Parathyroid adenoma (tissue), 2 donors: Measurements from ENCODE around the gene ZNF717.
"Not testable (repeated sequence)": the region's sequence is repeated elsewhere in the genome, so short reads cannot be mapped to it uniquely, and the experiment has no call there.

ENCODE experiments used
- H2AFZ ChIP-seq: fragments of 300-600 bp; sonication (generic); one replicate; pipeline ENCODE4 v1.7.0; 2017; ENCODE audit warnings: antibody characterized with exemption, mild to moderate bottlenecking
- H3K27ac ChIP-seq: fragments of 300-600 bp; sonication (generic); one replicate; pipeline ENCODE4 v1.7.0; 2017
- H3K27me3 ChIP-seq: fragments of 300-600 bp; sonication (generic); one replicate; pipeline ENCODE4 v1.7.0; 2017; ENCODE audit warnings: low read length; ENCODE audit not compliant: control insufficient read depth, insufficient read depth
- H3K36me3 ChIP-seq: fragments of 300-600 bp; sonication (generic); one replicate; pipeline ENCODE4 v1.7.0; 2017; ENCODE audit warnings: low read length; ENCODE audit not compliant: control insufficient read depth, insufficient read depth
- H3K4me1 ChIP-seq: fragments of 300-600 bp; sonication (generic); one replicate; pipeline ENCODE4 v1.7.0; 2017; ENCODE audit warnings: control low read depth
- H3K4me2 ChIP-seq: fragments of 300-600 bp; sonication (generic); one replicate; pipeline ENCODE4 v1.7.0; 2017; ENCODE audit warnings: low read length
- H3K4me3 ChIP-seq: fragments of 300-600 bp; sonication (generic); one replicate; pipeline ENCODE4 v1.7.0; 2017; ENCODE audit warnings: low read depth, low read length
- H3K79me2 ChIP-seq: fragments of 300-600 bp; sonication (generic); one replicate; pipeline ENCODE4 v1.7.0; 2017; ENCODE audit warnings: control low read depth
- H3K9ac ChIP-seq: fragments of 300-600 bp; sonication (generic); one replicate; pipeline ENCODE4 v1.7.0; 2017; ENCODE audit warnings: mild to moderate bottlenecking
- H3K9me3 ChIP-seq: fragments of 300-600 bp; sonication (generic); one replicate; pipeline ENCODE4 v1.7.0; 2017; ENCODE audit warnings: low read length; ENCODE audit not compliant: control insufficient read depth
- CTCF ChIP-seq: fragments of 300-600 bp; sonication (generic); IDR thresholded peaks from one replicate; pipeline ENCODE4 v1.7.0; 2017; ENCODE audit warnings: antibody characterized with exemption, mild to moderate bottlenecking
- donor health status: primary hyperparathyroidism.

ZNF717 gene

DNA sequence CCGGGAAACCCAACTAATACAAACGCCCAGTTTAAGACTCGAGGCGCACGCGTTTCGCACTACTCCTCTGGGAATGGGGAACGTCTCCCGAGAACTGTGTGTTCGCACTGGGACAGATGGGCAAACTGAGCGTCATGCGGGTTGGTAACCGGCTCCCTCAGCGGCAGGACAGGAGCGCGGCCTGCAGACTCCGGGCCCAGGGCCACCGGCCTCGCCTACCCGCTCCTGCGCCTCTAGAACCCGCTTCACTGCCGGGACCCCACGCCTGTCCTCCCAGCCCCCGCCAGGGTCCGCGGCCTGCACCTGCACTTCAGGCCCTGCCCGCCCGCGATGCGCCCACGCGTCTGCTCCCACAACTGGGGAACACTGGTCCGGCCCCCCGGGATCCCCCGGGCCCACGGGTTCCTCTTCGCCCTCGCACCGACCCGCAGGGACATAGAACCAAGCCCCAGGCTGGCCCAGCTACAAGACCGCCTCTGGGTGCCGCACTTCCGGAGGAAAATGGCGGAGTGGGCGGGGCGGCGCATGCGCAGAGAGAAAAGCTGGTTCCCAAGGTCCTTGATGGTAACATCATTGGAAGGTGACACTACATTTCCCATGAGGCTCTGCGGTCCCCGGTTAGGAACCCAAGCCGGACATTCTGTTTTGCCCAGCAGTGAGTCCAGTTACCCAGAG is at the start of gene ZNF717:
Gene ZNF717 (minus strand): TSS at position 469 of the 675 bp plus-strand sequence. CDS start 2,187 bp downstream, outside the sequence.
- H3K9ac ChIP-seq, result peak within 1 kb of the TSS; percentile 53
- not testable (repeated sequence) for H3K79me2 ChIP-seq, H3K36me3 ChIP-seq, H3K4me1 ChIP-seq, H3K9me3 ChIP-seq, H3K27me3 ChIP-seq
- H3K27ac ChIP-seq, result peak within 1 kb of the TSS; percentile 57
- peak; percentile 11 for TF ChIP-seq CTCF
- peak within 1 kb of the TSS; percentile 87 for H3K4me2 ChIP-seq
- H2AFZ ChIP-seq, result peak within 1 kb of the TSS; percentile 93
- H3K4me3 ChIP-seq, result peak within 1 kb of the TSS; percentile 73

GRCh38 chr3:75831076-75831475 is 45.7 kb upstream of the ZNF717 start:
- H3K27me3 ChIP-seq, H3K27ac ChIP-seq, H3K79me2 ChIP-seq, H3K4me2 ChIP-seq, H3K9ac ChIP-seq, H3K36me3 ChIP-seq, H3K4me3 ChIP-seq, H3K4me1 ChIP-seq, H2AFZ ChIP-seq, H3K9me3 ChIP-seq: not testable (repeated sequence)

GRCh38 chr3:75818019-75818418 is 32.7 kb upstream of the ZNF717 start:
- not testable (repeated sequence) for H3K79me2 ChIP-seq, H3K4me1 ChIP-seq, H3K36me3 ChIP-seq, H2AFZ ChIP-seq, H3K4me3 ChIP-seq, H3K4me2 ChIP-seq, H3K27me3 ChIP-seq, H3K9ac ChIP-seq, H3K9me3 ChIP-seq, H3K27ac ChIP-seq
- peak; percentile 51 for TF ChIP-seq CTCF

GRCh38 chr3:75816287-75817180 is 31.2 kb upstream of the ZNF717 start:
- H3K9me3 ChIP-seq, H3K4me2 ChIP-seq, H3K4me1 ChIP-seq, H3K36me3 ChIP-seq, H3K4me3 ChIP-seq, H2AFZ ChIP-seq, H3K27ac ChIP-seq, H3K27me3 ChIP-seq, H3K79me2 ChIP-seq, H3K9ac ChIP-seq: not testable (repeated sequence)

DNA sequence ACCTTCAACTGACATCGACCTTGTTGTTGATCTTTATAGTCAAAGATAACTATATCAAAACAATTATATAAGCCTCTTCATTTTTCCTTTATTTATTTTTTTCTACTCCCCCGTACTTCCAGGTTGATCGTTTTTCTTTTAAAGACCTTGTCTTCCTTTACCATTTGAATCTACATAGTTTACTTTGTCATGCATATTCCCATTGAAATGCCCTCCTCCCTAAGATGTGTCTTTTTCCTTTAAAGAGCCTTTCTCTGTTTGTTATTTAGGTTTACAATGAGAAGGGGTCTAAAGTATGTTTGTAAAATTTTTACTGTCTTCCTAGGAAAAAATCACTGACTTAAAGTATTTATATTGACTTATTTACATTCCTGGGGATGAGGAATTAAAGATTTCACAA is 29.4 kb upstream of the ZNF717 start:
- TF ChIP-seq CTCF, result no peak
- Histone ChIP-seq H3K27me3 (no peaks in the 10 kb centered on the region), H3K79me2 (no peaks in the 10 kb centered on the region)

More for the DNA sequence above, 29.4 kb upstream of the ZNF717 start:
- Histone ChIP-seq H2AFZ (no peak overlapping the region), H3K9ac (no peak overlapping the region), H3K4me3 (no peak overlapping the region), H3K9me3 (no peaks in the 10 kb centered on the region), H3K36me3 (no peaks in the 10 kb centered on the region), H3K27ac (no peak overlapping the region), H3K4me2 (no peak overlapping the region), H3K4me1 (no peaks in the 10 kb centered on the region)
